Measurements from ENCODE around the gene DYNC2H1.

GRCh38 chr11:103079833-103080232, 29.4 kb upstream of the DYNC2H1 start:
- TF ChIP-seq CTCF (conservative IDR thresholded peaks at IDR 0.05 in 1 of 2, IDR thresholded peaks at IDR 0.05 in 1 of 2; ENCODE audit: low read depth in 1 of 2, low read length in 2 of 2): no peak
- no peak for TF ChIP-seq EZH2 (IDR thresholded peaks at IDR 0.05; ENCODE audit: low read length, missing control alignments)

Measured in fibroblast of lung (primary cell).